MG63 (cell line): ENCODE data around the gene ZBTB43. TPM values are rescaled to one million over a fixed set of nuclear protein-coding genes. Genes with fewer than 3 reads are reported as not detected.
"Not testable (repeated sequence)": the region's sequence is repeated elsewhere in the genome, so short reads cannot be mapped to it uniquely, and the experiment has no call there.

Experiments used
- DNase-seq: peaks from one replicate; pipeline ENCODE4 v3.0.0-alpha.2; 2020
- H3K27me3 ChIP-seq: fragments of 250-450 bp; sonication (Bioruptor Pico); 2 replicates; pipeline ENCODE4 v1.5.1; 2020; ENCODE audit warnings: mild to moderate bottlenecking, moderate library complexity
- H3K36me3 ChIP-seq: fragments of 250-450 bp; sonication (Bioruptor Pico); 2 replicates; pipeline ENCODE4 v1.5.1; 2020; ENCODE audit warnings: mild to moderate bottlenecking, moderate library complexity
- H3K4me3 ChIP-seq: fragments of 250-450 bp; sonication (Bioruptor Pico); 2 replicates; pipeline ENCODE4 v1.5.1; 2020; ENCODE audit warnings: mild to moderate bottlenecking, moderate library complexity
- H3K9me3 ChIP-seq: fragments of 250-450 bp; sonication (Bioruptor Pico); 2 replicates; pipeline ENCODE4 v1.5.1; 2020; ENCODE audit warnings: mild to moderate bottlenecking, moderate library complexity
- total RNA-seq: library from RNA; depleted of rRNA; stranded (reverse); fragments of >200 nt; shearing (Covaris generic); gene quantifications from 2 replicates; pipeline ENCODE4 v1.2.3, GENCODE V29; 2014; ENCODE audit warnings: low replicate concordance; rRNA removed

The ZBTB43 gene, protein sequence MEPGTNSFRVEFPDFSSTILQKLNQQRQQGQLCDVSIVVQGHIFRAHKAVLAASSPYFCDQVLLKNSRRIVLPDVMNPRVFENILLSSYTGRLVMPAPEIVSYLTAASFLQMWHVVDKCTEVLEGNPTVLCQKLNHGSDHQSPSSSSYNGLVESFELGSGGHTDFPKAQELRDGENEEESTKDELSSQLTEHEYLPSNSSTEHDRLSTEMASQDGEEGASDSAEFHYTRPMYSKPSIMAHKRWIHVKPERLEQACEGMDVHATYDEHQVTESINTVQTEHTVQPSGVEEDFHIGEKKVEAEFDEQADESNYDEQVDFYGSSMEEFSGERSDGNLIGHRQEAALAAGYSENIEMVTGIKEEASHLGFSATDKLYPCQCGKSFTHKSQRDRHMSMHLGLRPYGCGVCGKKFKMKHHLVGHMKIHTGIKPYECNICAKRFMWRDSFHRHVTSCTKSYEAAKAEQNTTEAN
- 3.2 and 3.8 TPM in 2 replicates for total RNA-seq

DNA sequence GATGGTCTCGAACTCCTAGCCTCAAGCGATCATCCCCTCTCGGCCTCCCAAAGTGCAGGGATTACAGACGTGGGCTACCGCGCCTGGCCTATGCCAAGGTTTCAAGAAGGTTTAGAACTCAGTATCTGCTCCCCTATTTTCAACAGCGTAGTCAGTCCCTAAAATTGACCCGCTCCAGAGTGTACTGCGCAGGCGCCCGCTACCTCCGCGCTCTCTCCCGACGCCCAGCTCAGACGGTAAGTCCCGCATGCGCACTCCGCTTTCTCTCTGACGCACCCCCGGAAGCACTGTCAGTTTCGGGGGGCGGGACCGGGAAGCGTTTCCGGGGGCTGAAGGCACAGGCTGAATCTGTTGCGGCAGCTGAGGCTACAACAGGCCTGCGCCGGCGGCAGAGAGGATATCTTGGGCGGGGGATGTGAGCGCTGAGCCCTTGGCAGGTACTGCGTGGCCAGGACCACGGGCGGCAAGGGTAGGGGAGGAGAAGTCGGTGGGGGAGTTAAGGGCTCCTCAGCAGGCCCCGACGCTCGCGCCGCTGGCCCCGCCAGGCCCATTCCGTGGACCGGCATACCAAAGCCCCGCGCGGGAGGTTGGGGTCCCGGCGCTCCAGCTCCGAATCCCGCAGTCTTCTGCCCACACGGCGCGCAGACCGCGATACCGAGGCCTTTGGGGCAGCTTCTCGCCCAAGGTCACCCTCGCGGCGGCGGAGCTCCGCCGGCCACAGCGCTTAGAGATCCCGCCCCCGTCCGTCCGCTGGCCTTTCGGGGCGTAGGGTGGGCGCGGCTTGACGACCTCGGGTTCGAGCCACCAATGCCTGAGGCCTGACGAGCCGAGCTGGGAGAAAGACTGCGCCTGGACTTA lies at the start of gene ZBTB43:
Gene ZBTB43 (plus strand): TSS at position 345 of the 858 bp plus-strand sequence. CDS start 27,470 bp downstream, outside the sequence.
- Histone ChIP-seq H3K4me3 (peak within 1 kb of the TSS; percentile 87), H3K9me3 (no peaks in the 10 kb centered on the region), H3K36me3 (peaks cover 23% of the 10 kb centered on the region), H3K27me3 (no peaks in the 10 kb centered on the region)
- DNase-seq, result peak; percentile 96

DNA sequence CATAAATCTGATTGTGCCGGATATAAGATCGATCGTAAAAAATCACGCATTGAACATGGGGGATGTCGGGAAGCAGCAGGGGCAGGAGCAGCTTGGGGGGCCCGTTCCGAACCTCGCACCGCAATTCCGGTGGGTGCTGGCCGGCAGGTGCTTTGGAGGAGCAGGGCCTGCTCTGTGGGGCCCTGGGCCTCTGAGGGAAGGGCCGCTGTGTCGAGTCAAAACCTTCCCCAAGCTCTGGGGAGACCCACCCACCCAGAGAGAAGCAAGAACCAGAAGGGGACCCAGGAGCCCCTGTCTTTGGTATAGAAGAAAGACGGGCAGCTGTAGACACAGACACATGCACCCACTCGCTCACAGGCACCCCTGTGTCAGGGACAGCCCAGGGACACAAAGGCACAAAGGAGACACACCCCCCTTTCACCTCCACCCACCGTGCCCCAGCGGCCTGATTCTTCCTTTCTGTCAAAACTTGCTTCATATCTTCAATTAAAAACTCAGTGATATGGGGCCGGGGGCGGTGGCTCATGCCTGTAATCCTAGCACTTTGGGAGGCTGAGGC lies 49.4 kb upstream of the ZBTB43 start:
- no peak overlapping the region for H3K4me3 ChIP-seq
- H3K27me3 ChIP-seq, result no peaks in the 10 kb centered on the region
- H3K36me3 ChIP-seq, result no peaks in the 10 kb centered on the region
- DNase-seq, result no peak
- no peaks in the 10 kb centered on the region for H3K9me3 ChIP-seq

DNA sequence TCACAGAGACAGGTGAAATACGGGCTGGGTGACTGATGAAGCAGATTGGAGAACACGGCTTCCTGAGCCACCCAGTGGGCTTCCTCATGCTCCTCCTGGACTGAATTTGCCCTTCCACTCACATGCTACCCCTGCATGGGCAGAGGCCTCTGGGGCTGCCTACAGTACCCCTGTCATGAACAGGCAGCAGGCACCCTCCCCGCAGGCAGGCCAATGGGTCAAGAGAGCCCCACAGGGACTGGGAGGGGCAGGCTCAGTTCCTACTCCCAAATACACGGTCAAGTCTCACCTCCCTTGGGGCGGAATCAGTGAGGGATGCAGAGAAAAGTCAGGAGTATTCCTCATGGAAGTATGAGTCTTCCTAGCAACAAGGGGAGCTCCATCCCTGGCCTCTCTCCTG lies 48.6 kb upstream of the ZBTB43 start:
- no peak for DNase-seq
- no peaks in the 10 kb centered on the region for H3K27me3 ChIP-seq
- no peaks in the 10 kb centered on the region for H3K9me3 ChIP-seq
- H3K36me3 ChIP-seq, result no peaks in the 10 kb centered on the region
- no peak overlapping the region for H3K4me3 ChIP-seq

DNA sequence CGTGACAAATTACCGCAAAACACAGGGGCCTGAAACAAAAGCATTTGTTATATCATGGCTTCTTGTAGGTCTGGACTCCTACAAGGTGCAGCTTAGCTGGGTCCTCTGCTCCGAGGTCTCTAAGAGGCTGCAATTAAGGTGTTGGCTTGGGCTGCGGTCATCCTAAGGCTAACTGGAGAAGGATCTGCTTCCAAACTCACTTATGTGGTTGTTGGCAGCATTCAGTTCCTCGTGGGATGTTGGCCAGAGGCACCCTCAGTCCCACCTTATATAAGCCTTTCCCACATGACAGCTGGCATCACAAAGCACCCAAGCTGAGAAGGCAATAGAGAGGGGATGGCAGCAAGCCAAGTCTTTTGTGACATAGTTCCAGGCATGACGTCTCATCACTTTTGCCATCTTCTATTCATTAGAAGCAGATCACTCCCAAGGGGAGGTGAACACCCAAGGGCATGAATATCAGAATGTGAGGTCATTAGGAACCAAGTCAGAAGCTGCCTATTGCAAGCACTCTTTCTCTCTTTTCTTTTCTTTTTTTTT lies 47.9 kb upstream of the ZBTB43 start:
- Histone ChIP-seq H3K4me3 (no peak overlapping the region), H3K27me3 (no peaks in the 10 kb centered on the region), H3K36me3 (no peaks in the 10 kb centered on the region), H3K9me3 (no peaks in the 10 kb centered on the region)
- no peak for DNase-seq

DNA sequence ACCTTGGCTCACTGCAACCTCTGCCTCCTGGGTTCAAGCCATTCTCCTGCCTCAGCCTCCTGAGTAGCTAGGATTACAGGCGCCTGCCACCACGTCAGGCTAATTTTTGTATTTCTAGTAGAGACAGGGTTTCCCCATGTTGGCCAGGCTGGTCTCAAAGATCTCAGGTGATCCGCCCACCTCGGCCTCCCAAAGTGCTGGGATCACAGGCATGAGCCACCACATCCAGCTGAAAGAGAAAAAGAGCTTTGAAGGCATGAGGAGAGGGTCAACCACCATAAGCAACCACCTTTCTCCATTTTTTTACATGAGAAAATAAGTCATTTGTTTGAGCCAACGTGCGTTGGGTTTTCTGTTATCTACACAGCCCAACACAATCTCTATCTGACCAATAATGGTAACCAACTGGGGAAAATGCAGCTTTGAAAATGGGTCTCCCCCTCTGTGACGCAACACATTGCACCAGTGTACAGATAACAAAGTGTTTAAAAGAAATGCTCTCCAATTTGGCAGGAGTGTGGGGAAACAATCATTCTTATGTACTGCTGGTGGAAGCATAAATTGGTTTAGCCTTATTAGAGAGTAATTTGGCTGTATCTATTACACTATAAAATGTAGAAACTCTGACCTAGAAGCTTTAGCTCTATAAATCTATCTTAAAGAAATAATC lies 45.8 kb upstream of the ZBTB43 start:
- H3K36me3 ChIP-seq, result no peaks in the 10 kb centered on the region
- no peaks in the 10 kb centered on the region for H3K9me3 ChIP-seq
- H3K27me3 ChIP-seq, result no peaks in the 10 kb centered on the region
- no peak for DNase-seq
- no peak overlapping the region for H3K4me3 ChIP-seq

DNA sequence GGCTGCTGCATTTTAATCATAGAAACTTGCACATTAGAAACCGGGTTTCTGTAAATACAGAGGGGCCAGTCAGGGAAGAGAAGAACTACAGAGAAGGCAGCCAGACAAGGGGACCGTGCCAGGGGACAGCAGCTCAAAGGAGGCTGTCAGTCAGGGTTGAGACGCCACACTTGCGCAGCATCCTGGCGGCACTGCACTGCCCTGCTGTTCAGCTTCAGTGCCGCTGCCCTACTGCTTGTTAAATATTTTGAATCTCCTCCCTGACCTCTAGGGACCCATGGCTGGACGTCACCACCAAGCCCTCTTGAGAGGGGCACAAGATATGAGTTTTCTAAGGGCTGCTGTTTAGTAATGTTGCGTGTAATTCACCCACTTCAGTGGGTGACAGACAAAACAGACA lies 43.6 kb upstream of the ZBTB43 start:
- Histone ChIP-seq H3K9me3 (no peaks in the 10 kb centered on the region), H3K27me3 (no peaks in the 10 kb centered on the region), H3K36me3 (no peaks in the 10 kb centered on the region), H3K4me3 (no peak overlapping the region)
- no peak for DNase-seq

DNA sequence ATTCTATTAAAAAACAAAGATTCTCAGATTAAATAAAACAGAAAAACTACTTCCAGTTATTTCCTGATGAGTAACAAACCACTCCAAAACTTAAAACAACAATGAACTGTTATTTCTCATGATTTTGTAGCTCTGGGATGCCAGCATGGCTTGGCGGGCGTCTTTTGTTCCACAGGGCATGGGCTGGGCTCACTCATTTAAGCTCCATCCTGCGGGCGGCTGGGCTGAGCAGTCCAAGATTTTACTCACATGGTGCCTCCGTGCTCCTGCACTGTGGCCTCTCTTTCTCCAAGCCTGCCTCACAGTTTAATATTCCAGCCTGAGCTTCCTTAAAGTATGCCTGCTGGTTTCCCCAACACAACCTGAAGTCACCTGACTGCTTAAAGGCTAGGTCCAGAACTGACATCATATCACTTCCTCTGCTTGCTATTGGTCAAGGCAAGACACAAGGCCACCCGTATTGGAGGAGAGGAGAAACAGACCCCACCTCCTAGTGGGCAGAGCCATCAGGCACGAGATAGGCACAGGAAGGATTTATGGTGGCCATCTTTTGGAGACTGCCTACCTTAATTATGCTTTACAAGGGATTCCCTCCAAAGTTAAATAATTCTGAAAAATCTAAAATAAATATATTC lies 41.6 kb upstream of the ZBTB43 start:
- H3K4me3 ChIP-seq, result peak overlapping the region; percentile 53
- no peaks in the 10 kb centered on the region for H3K27me3 ChIP-seq
- H3K36me3 ChIP-seq, result no peaks in the 10 kb centered on the region
- peak; percentile 80 for DNase-seq
- H3K9me3 ChIP-seq, result no peaks in the 10 kb centered on the region

DNA sequence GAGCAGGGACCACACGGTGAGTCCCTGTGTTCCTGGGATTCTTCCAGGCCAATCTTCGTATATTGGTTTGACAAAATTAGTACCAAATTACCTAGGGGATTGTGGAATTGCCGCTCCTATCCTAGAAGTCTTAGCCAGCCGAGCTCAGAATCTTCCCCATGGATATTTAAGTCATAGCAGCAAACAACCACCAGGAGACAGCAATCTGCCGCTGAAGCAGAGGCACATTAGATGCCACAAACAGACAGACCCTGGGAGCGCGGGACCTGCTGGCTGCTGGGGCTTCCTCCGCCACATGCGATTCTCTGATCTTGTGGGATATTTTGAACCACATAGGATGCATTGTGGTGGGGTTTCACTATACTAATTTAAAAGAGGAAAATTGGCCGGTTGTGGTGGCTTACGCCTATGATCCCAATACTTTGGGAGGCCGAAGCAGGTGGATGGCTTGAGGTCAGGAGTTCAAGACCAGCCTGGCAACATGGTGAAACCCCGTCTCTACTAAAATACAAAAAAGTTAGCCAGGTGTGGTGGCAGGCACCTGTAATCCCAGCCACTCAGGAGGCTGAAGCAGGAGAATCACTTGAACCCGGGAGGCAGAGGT lies 31.7 kb upstream of the ZBTB43 start:
- peak; percentile 37 for DNase-seq
- H3K9me3 ChIP-seq, result no peaks in the 10 kb centered on the region
- peaks cover 3% of the 10 kb centered on the region; the same call in 1 of the 2 replicates for H3K27me3 ChIP-seq
- no peaks in the 10 kb centered on the region for H3K36me3 ChIP-seq
- H3K4me3 ChIP-seq, result no peak overlapping the region

DNA sequence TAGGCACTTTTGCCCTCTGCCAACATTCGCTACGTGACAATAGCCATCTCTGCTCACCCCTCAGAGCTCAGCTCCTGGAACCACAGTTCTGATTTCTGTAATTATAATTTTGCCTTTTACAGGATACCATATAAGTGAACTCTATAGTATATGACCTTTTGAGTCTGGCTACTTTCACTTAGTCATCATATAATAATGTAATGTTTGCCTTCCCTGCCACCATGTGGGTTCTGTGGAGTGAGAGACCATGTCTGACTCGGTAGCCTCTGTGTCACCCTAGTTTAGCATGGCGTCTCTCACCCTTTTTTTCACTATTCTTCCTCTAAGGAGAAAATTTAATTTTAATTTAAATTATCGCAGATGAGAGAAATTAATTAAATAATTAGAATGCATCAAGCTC lies 28.9 kb upstream of the ZBTB43 start:
- Histone ChIP-seq H3K4me3 (no peak overlapping the region), H3K36me3 (no peaks in the 10 kb centered on the region), H3K27me3 (peaks cover 3% of the 10 kb centered on the region; the same call in 1 of the 2 replicates), H3K9me3 (no peaks in the 10 kb centered on the region)
- no peak for DNase-seq

DNA sequence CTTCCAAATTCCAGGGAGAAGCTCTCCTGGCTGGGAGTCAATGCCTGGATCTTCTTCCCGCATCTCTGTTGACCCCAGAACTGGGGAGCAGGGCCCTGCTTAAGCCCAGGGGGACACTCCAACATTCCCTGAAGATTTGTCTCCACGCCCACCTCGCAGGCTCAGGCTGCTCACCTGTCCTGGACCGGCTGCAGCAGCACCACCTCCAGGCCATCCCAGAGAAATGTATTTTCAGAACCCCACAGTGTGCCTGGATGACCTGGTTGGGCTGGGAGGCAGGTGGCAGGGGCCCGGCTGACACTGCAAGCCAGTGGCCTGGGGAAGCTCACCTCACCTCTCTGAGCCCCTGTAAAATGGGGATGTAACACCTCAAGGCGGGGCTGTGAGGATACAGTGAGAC lies 27.1 kb upstream of the ZBTB43 start:
- H3K27me3 ChIP-seq, result peaks cover 3% of the 10 kb centered on the region; the same call in 1 of the 2 replicates
- DNase-seq, result no peak
- H3K4me3 ChIP-seq, result no peak overlapping the region
- no peaks in the 10 kb centered on the region for H3K9me3 ChIP-seq
- no peaks in the 10 kb centered on the region for H3K36me3 ChIP-seq

DNA sequence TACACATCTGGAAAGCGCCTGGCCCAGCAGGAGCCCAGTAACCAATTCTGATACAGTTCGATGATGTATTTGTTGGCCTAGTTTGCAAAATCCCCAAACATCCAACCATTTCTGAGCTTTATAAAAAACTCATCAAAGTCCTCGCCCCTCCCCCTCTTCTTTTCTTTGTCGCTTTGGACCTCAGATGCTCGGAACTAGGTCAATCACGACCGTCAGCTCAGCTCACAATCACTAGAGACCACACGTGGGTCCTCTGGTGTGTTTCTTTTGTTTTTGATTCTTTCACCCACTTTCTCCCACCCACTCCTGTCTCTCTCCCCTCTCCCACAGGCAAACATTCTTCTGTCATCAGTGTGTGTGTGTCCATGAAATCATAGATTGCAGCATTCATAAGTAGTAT lies 26.7 kb upstream of the ZBTB43 start:
- DNase-seq, result no peak

DNA sequence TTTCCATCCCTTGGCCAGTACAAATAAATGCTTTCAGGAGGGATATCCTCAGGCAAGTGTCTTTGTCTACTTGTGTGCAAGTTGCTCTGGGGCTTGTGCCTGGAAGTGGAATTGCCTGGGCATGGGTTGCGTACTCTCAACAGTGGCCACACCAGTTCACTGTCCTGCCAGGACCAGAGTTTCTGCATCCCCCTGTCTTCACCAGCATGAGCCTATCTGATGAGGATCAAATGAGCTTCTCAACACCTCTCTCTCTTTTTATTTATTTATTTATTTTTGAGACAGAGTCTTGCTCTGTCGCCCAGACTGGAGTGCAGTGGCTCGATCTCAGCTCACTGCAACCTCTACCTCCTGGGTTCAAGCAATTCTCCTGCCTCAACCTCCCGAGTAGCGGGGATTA lies 26.1 kb upstream of the ZBTB43 start:
- H3K9me3 ChIP-seq, DNase-seq, H3K36me3 ChIP-seq, H3K27me3 ChIP-seq, H3K4me3 ChIP-seq: not testable (repeated sequence)

More for the DNA sequence above, 26.7 kb upstream of the ZBTB43 start:
- no peak overlapping the region for H3K4me3 ChIP-seq
- H3K9me3 ChIP-seq, result no peaks in the 10 kb centered on the region
- no peaks in the 10 kb centered on the region for H3K36me3 ChIP-seq
- peaks cover 3% of the 10 kb centered on the region; the same call in 1 of the 2 replicates for H3K27me3 ChIP-seq

DNA sequence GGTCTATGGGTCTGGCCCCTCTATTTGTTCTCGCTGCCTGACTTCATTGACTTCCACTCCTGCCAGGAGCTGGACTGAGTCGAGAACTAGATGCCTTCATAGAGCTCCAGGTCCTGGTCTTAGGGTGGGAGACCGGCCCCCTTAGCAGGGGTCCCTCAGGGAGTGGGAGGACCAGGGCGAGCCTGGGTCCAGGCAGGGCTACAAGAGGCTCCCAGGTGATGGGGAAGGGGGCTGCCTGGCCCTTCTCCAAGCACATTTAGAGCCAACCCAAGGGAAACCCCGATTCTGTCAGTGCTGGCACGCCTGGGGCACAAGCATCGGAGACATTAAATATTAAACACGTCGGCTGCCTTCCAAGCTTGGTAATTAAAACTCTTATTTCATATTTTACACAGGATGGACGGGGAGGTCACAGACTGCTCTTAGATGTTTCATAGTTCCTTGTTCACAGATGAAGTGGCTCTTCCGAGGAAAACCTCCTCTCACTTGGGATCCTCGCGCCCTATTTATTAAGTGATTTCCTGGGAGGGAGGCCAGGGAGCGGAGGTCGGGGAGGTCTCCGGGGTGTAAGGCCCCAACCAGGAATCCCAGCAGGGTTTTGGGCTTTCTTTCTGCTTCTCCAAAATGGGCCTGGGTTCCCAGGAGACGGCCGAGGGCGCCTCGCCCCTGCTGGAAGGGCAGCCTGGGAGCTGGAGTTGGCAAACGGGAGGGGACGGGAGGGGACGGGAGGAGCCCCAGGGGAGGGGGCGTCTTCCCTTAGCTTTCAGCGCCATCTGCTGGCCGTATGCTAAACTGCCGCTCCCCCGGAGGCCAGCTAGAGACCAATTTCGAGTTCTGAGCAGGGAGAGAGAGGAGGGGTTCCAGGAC lies 23.4 kb upstream of the ZBTB43 start:
- Histone ChIP-seq H3K27me3 (no peaks in the 10 kb centered on the region), H3K4me3 (no peak overlapping the region), H3K9me3 (no peaks in the 10 kb centered on the region), H3K36me3 (no peaks in the 10 kb centered on the region)
- peak; percentile 80 for DNase-seq

DNA sequence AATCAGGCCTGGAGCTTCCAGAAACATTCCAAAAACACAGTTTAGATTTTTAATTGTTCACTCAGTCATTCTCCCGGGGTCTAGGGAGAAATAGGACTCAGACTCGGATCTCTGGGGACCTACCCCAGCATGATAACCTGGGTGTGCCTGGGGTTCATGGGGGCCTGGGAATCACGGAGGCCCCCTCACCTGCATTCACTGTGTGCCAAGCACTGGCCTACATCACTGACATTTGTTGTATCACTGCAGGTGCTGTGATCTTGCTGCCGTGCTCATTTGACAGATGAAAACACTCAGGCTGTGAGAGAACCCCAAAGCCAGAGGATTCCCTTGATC lies 22.8 kb upstream of the ZBTB43 start:
- Histone ChIP-seq H3K36me3 (no peaks in the 10 kb centered on the region), H3K9me3 (no peaks in the 10 kb centered on the region), H3K4me3 (no peak overlapping the region), H3K27me3 (no peaks in the 10 kb centered on the region)
- DNase-seq, result no peak

DNA sequence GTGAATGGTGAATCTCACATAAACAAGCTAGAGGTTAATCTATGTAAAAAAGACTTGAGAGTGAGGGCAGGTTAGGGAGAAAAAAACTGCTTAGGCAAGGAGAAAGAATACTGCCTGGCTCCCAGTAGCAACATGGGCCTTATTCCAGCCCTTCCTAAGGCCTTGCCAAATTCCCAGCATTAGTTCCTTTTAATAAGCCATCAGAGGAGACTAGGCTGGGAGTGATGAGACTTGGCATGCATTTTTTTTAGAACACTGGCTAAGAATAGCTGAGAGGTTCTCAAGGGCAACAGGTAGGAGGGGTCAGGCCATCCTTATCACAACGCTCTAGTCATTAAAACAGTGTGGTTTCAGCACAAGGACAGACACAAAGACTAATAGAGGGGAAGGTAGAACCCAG lies 20.9 kb upstream of the ZBTB43 start:
- no peaks in the 10 kb centered on the region for H3K36me3 ChIP-seq
- no peak for DNase-seq
- no peaks in the 10 kb centered on the region for H3K27me3 ChIP-seq
- H3K4me3 ChIP-seq, result no peak overlapping the region
- no peaks in the 10 kb centered on the region for H3K9me3 ChIP-seq
